HFF-Myc (cell line): Measurements from ENCODE around the gene LLGL1.

Experiments
- DNase-seq: peaks from one replicate; pipeline ENCODE4 v3.0.0-alpha.2; 2011; ENCODE audit warnings: low read depth; ENCODE audit errors: extremely low read depth
- H3K4me3 ChIP-seq: replicated peaks from 2 replicates; pipeline ENCODE4 v1.5.1; 2011; ENCODE audit warnings: low read depth, mild to moderate bottlenecking, control low read depth, low read length
- CTCF ChIP-seq: IDR thresholded peaks from 2 replicates; pipeline ENCODE4 v1.5.1; 2012; ENCODE audit warnings: mild to moderate bottlenecking, low read depth, low read length, control low read depth; ENCODE audit errors: missing control alignments

Gene LLGL1

GRCh38 chr17:18234853-18235380, 9.5 kb downstream of the LLGL1 start:
- TF ChIP-seq CTCF, result no peak
- no peak overlapping the region for H3K4me3 ChIP-seq
- no peak for DNase-seq

GRCh38 chr17:18235743-18236256, 10.4 kb downstream of the LLGL1 start:
- no peak overlapping the region for H3K4me3 ChIP-seq
- no peak for TF ChIP-seq CTCF
- DNase-seq, result peak; percentile 30

GRCh38 chr17:18236494-18236893, 11.1 kb downstream of the LLGL1 start:
- H3K4me3 ChIP-seq, result no peak overlapping the region
- no peak for DNase-seq
- TF ChIP-seq CTCF, result no peak

GRCh38 chr17:18237461-18237860, 12.0 kb downstream of the LLGL1 start:
- no peak for DNase-seq
- TF ChIP-seq CTCF, result no peak
- no peak overlapping the region for H3K4me3 ChIP-seq

- DNase-seq, result no peak
- H3K4me3 ChIP-seq, result no peak overlapping the region
- no peak for TF ChIP-seq CTCF
Measured at GRCh38 chr17:18238299-18238698, 12.9 kb downstream of the LLGL1 start.

GRCh38 chr17:18240449-18240848, 15.0 kb downstream of the LLGL1 start:
- no peak for DNase-seq
- H3K4me3 ChIP-seq, result no peak overlapping the region
- TF ChIP-seq CTCF, result no peak
